GM23338 (cell line): ENCODE results near the gene KRTAP4-11. TPM values are rescaled to one million over a fixed set of nuclear protein-coding genes. Genes with fewer than 3 reads are reported as not detected.

Source experiments
- ATAC-seq: fragments of 200-7000 bp; cut with Tn5 transposase; 3 replicates; pipeline ENCODE4 v1.9.1; 2020
- DNase-seq: peaks from one replicate; pipeline ENCODE4 v3.0.0-alpha.2; 2015; ENCODE audit warnings: low spot score
- H2AFZ ChIP-seq: fragments of 200-600 bp; sonication (generic); 2 replicates; pipeline ENCODE4 v1.8.0; 2016; ENCODE audit warnings: antibody characterized with exemption, mild to moderate bottlenecking, moderate library complexity
- H3F3A ChIP-seq: fragments of 200-600 bp; sonication (generic); replicated peaks from 2 replicates; pipeline ENCODE4 v1.8.0; 2017; ENCODE audit warnings: antibody characterized with exemption, mixed run types, low read depth
- H3K27ac ChIP-seq: fragments of 200-600 bp; sonication (generic); 2 replicates; pipeline ENCODE4 v1.6.1; 2016; ENCODE audit warnings: low read depth
- H3K27me3 ChIP-seq: fragments of 200-600 bp; sonication (generic); 2 replicates; pipeline ENCODE4 v1.8.0; 2016; ENCODE audit warnings: mild to moderate bottlenecking, mixed run types, moderate library complexity; ENCODE audit not compliant: insufficient read depth
- H3K36me3 ChIP-seq: fragments of 200-600 bp; sonication (generic); 2 replicates; pipeline ENCODE4 v1.8.0; 2016; ENCODE audit warnings: mild to moderate bottlenecking; ENCODE audit not compliant: insufficient read depth
- H3K4me1 ChIP-seq: fragments of 200-600 bp; sonication (generic); 2 replicates; pipeline ENCODE4 v1.8.0; 2016; ENCODE audit warnings: mild to moderate bottlenecking, moderate library complexity; ENCODE audit not compliant: insufficient read depth
- H3K4me2 ChIP-seq: fragments of 200-600 bp; sonication (generic); 2 replicates; pipeline ENCODE4 v1.7.1; 2017; ENCODE audit warnings: mixed run types
- H3K4me3 ChIP-seq: fragments of 200-600 bp; sonication (generic); 2 replicates; pipeline ENCODE4 v1.6.1; 2016; ENCODE audit warnings: mixed run types
- H3K79me2 ChIP-seq: fragments of 200-600 bp; sonication (generic); replicated peaks from 2 replicates; pipeline ENCODE4 v1.8.0; 2017; ENCODE audit warnings: mild to moderate bottlenecking; ENCODE audit not compliant: insufficient read depth
- H3K9me2 ChIP-seq: fragments of 200-600 bp; sonication (generic); 2 replicates; pipeline ENCODE4 v1.8.0; 2017; ENCODE audit not compliant: insufficient read depth
- H4K20me1 ChIP-seq: fragments of 200-600 bp; sonication (generic); replicated peaks from 2 replicates; pipeline ENCODE4 v1.8.0; 2017; ENCODE audit warnings: mild to moderate bottlenecking; ENCODE audit not compliant: insufficient read depth
- H3K27ac Mint-ChIP-seq: 2 replicates; pipeline ENCODE4 v1.8.0; 2020; ENCODE audit warnings: inconsistent platforms, mild to moderate bottlenecking, moderate library complexity, mixed read lengths
- H3K27me3 Mint-ChIP-seq: 3 replicates; pipeline ENCODE4 v1.8.0; 2022; ENCODE audit warnings: low read depth, mild to moderate bottlenecking, moderate library complexity, mixed read lengths, inconsistent platforms; ENCODE audit not compliant: insufficient read depth, poor library complexity
- H3K36me3 Mint-ChIP-seq: 3 replicates; pipeline ENCODE4 v1.8.0; 2021; ENCODE audit warnings: low read depth, mild to moderate bottlenecking, inconsistent platforms, moderate library complexity, mixed read lengths
- H3K4me1 Mint-ChIP-seq: 3 replicates; pipeline ENCODE4 v1.8.0; 2020; ENCODE audit warnings: mild to moderate bottlenecking, inconsistent platforms, mixed read lengths
- H3K4me3 Mint-ChIP-seq: 3 replicates; pipeline ENCODE4 v1.8.0; 2021; ENCODE audit warnings: moderate library complexity, mild to moderate bottlenecking, inconsistent platforms, mixed read lengths
- H3K9me3 Mint-ChIP-seq: 3 replicates; pipeline ENCODE4 v1.8.0; 2020; ENCODE audit warnings: moderate library complexity, mild to moderate bottlenecking, inconsistent platforms, mixed read lengths
- CREB1 ChIP-seq: fragments of 250-450 bp; sonication (Bioruptor Pico); IDR thresholded peaks from 2 replicates; pipeline ENCODE4 v1.5.0; 2020; ENCODE audit warnings: low read depth, mild to moderate bottlenecking, moderate library complexity
- EZH2 ChIP-seq: fragments of 200-600 bp; sonication (generic); IDR thresholded peaks from one replicate; pipeline ENCODE4 v1.8.0; 2017; ENCODE audit warnings: antibody characterized with exemption, mild to moderate bottlenecking, low read depth; ENCODE audit not compliant: unreplicated experiment
- EZH2phosphoT487 ChIP-seq: fragments of 200-600 bp; sonication (generic); IDR thresholded peaks from one replicate; pipeline ENCODE4 v1.8.1; 2018; ENCODE audit warnings: antibody characterized with exemption; ENCODE audit not compliant: unreplicated experiment
- JUNB ChIP-seq: IDR thresholded peaks from one replicate; pipeline ENCODE4 v1.6.1; 2016; ENCODE audit warnings: antibody characterized with exemption; ENCODE audit not compliant: unreplicated experiment
- NANOG ChIP-seq: IDR thresholded peaks from 2 replicates; pipeline ENCODE4 v1.6.1; 2016; ENCODE audit warnings: antibody characterized with exemption, borderline replicate concordance
- POLR2AphosphoS5 ChIP-seq: IDR thresholded peaks from 2 replicates; pipeline ENCODE4 v1.6.1; 2016; ENCODE audit warnings: antibody characterized with exemption, low read depth
- STAT1 ChIP-seq: IDR thresholded peaks from one replicate; pipeline ENCODE4 v1.6.1; 2016; ENCODE audit warnings: antibody characterized with exemption; ENCODE audit not compliant: unreplicated experiment
- ZNF114 ChIP-seq: fragments of 250-450 bp; sonication (Bioruptor Pico); IDR thresholded peaks from 2 replicates; pipeline ENCODE4 v1.5.0; 2020; ENCODE audit warnings: mild to moderate bottlenecking, moderate library complexity
- ZNF331 ChIP-seq: fragments of 250-450 bp; sonication (Bioruptor Pico); IDR thresholded peaks from 2 replicates; pipeline ENCODE4 v1.5.0; 2020; ENCODE audit warnings: low read depth, mild to moderate bottlenecking, moderate library complexity
- polyA plus RNA-seq: library from polyadenylated mRNA; unstranded; fragments of >200 nt; fragmentation: Nextera tagmentation; extraction: Ambion mirVana; gene quantifications from 2 replicates; pipeline ENCODE4 v1.2.1, GENCODE V29; 2016
- total RNA-seq: library from RNA; depleted of rRNA; stranded (reverse); fragments of >200 nt; shearing (Covaris generic); gene quantifications from 2 replicates; pipeline ENCODE4 v1.2.3, GENCODE V29; 2014
- TF ChIP-seq, protein P1 (sequence below): IDR thresholded peaks from one replicate; pipeline ENCODE4 v1.6.1; 2018; ENCODE audit warnings: antibody characterized with exemption; ENCODE audit not compliant: unreplicated experiment
- TF ChIP-seq, protein P2 (sequence below): IDR thresholded peaks from 2 replicates; pipeline ENCODE4 v1.6.1; 2016; ENCODE audit warnings: antibody characterized with exemption
- TF ChIP-seq, protein P3 (sequence below), 2 experiments: fragments of 200-600 bp in 1 of 2; sonication (generic) in 1 of 2; conservative IDR thresholded peaks; 2 replicates each; pipeline versions ENCODE4 v1.5.1 to v1.6.1; 2016 to 2017; ENCODE audit warnings: antibody characterized with exemption in 2 of 2, low read depth in 2 of 2, mild to moderate bottlenecking in 2 of 2, moderate library complexity in 1 of 2
- TF ChIP-seq, protein P4 (sequence below): fragments of 250-450 bp; sonication (Bioruptor Pico); IDR thresholded peaks from 2 replicates; pipeline ENCODE4 v1.5.0; 2020; ENCODE audit warnings: mild to moderate bottlenecking, moderate library complexity

Gene KRTAP4-11
- total and polyA plus RNA-seq, 2 experiments from 2014 or later, result not detected

DNA sequence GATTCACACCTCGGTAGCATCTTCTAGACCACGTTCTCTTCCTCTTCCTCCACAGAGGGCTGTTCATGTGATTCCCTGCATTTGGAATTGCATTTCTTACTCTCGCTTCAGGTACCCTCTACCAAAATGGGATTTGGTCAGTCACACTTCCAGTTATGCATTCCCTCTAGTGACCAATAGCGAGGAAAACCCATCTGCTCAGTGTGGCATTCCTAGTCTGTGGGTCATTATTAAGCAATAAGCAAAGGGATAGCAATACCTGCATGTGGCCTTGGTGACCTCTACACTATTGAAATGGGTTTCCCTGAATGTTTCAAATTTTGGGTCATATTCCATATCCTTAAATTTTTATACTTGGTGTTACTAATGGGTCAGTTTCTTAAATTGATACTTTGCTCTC lies 31.9 kb upstream of the KRTAP4-11 start:
- no peaks in the 10 kb centered on the region for H3K36me3 ChIP-seq
- no peak overlapping the region for H2AFZ ChIP-seq
- H3K27ac ChIP-seq, result no peak overlapping the region
- DNase-seq (no peak), ATAC-seq (no peak)
- Mint-ChIP-seq H3K27ac (no peak overlapping the region), H3K36me3 (no peaks in the 10 kb centered on the region), H3K9me3 (no peaks in the 10 kb centered on the region), H3K4me3 (no peak overlapping the region), H3K4me1 (peaks cover 3% of the 10 kb centered on the region; the same call in 2 of the 3 replicates), H3K27me3 (peaks cover 5% of the 10 kb centered on the region)
- H3K27me3 ChIP-seq, result no peaks in the 10 kb centered on the region
- H3F3A ChIP-seq, result no peaks in the 10 kb centered on the region
- H4K20me1 ChIP-seq, result no peaks in the 10 kb centered on the region
- no peak overlapping the region for H3K4me3 ChIP-seq
- TF ChIP-seq, protein P1, sequence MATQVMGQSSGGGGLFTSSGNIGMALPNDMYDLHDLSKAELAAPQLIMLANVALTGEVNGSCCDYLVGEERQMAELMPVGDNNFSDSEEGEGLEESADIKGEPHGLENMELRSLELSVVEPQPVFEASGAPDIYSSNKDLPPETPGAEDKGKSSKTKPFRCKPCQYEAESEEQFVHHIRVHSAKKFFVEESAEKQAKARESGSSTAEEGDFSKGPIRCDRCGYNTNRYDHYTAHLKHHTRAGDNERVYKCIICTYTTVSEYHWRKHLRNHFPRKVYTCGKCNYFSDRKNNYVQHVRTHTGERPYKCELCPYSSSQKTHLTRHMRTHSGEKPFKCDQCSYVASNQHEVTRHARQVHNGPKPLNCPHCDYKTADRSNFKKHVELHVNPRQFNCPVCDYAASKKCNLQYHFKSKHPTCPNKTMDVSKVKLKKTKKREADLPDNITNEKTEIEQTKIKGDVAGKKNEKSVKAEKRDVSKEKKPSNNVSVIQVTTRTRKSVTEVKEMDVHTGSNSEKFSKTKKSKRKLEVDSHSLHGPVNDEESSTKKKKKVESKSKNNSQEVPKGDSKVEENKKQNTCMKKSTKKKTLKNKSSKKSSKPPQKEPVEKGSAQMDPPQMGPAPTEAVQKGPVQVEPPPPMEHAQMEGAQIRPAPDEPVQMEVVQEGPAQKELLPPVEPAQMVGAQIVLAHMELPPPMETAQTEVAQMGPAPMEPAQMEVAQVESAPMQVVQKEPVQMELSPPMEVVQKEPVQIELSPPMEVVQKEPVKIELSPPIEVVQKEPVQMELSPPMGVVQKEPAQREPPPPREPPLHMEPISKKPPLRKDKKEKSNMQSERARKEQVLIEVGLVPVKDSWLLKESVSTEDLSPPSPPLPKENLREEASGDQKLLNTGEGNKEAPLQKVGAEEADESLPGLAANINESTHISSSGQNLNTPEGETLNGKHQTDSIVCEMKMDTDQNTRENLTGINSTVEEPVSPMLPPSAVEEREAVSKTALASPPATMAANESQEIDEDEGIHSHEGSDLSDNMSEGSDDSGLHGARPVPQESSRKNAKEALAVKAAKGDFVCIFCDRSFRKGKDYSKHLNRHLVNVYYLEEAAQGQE, result no peak
- TF ChIP-seq, protein P2, sequence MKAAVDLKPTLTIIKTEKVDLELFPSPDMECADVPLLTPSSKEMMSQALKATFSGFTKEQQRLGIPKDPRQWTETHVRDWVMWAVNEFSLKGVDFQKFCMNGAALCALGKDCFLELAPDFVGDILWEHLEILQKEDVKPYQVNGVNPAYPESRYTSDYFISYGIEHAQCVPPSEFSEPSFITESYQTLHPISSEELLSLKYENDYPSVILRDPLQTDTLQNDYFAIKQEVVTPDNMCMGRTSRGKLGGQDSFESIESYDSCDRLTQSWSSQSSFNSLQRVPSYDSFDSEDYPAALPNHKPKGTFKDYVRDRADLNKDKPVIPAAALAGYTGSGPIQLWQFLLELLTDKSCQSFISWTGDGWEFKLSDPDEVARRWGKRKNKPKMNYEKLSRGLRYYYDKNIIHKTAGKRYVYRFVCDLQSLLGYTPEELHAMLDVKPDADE, result no peak
- TF ChIP-seq, protein P3, sequence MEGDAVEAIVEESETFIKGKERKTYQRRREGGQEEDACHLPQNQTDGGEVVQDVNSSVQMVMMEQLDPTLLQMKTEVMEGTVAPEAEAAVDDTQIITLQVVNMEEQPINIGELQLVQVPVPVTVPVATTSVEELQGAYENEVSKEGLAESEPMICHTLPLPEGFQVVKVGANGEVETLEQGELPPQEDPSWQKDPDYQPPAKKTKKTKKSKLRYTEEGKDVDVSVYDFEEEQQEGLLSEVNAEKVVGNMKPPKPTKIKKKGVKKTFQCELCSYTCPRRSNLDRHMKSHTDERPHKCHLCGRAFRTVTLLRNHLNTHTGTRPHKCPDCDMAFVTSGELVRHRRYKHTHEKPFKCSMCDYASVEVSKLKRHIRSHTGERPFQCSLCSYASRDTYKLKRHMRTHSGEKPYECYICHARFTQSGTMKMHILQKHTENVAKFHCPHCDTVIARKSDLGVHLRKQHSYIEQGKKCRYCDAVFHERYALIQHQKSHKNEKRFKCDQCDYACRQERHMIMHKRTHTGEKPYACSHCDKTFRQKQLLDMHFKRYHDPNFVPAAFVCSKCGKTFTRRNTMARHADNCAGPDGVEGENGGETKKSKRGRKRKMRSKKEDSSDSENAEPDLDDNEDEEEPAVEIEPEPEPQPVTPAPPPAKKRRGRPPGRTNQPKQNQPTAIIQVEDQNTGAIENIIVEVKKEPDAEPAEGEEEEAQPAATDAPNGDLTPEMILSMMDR (conservative IDR thresholded peaks at IDR 0.05; ENCODE audit: low read depth in 2 of 2), result no peak
- TF ChIP-seq EZH2phosphoT487 (no peak), ZNF114 (CRISPR knock-in tag) (no peak), NANOG (no peak), CREB1 (CRISPR knock-in tag) (no peak), POLR2AphosphoS5 (no peak), ZNF331 (CRISPR knock-in tag) (no peak), JUNB (no peak), STAT1 (no peak), EZH2 (no peak)
- TF ChIP-seq, protein P4, sequence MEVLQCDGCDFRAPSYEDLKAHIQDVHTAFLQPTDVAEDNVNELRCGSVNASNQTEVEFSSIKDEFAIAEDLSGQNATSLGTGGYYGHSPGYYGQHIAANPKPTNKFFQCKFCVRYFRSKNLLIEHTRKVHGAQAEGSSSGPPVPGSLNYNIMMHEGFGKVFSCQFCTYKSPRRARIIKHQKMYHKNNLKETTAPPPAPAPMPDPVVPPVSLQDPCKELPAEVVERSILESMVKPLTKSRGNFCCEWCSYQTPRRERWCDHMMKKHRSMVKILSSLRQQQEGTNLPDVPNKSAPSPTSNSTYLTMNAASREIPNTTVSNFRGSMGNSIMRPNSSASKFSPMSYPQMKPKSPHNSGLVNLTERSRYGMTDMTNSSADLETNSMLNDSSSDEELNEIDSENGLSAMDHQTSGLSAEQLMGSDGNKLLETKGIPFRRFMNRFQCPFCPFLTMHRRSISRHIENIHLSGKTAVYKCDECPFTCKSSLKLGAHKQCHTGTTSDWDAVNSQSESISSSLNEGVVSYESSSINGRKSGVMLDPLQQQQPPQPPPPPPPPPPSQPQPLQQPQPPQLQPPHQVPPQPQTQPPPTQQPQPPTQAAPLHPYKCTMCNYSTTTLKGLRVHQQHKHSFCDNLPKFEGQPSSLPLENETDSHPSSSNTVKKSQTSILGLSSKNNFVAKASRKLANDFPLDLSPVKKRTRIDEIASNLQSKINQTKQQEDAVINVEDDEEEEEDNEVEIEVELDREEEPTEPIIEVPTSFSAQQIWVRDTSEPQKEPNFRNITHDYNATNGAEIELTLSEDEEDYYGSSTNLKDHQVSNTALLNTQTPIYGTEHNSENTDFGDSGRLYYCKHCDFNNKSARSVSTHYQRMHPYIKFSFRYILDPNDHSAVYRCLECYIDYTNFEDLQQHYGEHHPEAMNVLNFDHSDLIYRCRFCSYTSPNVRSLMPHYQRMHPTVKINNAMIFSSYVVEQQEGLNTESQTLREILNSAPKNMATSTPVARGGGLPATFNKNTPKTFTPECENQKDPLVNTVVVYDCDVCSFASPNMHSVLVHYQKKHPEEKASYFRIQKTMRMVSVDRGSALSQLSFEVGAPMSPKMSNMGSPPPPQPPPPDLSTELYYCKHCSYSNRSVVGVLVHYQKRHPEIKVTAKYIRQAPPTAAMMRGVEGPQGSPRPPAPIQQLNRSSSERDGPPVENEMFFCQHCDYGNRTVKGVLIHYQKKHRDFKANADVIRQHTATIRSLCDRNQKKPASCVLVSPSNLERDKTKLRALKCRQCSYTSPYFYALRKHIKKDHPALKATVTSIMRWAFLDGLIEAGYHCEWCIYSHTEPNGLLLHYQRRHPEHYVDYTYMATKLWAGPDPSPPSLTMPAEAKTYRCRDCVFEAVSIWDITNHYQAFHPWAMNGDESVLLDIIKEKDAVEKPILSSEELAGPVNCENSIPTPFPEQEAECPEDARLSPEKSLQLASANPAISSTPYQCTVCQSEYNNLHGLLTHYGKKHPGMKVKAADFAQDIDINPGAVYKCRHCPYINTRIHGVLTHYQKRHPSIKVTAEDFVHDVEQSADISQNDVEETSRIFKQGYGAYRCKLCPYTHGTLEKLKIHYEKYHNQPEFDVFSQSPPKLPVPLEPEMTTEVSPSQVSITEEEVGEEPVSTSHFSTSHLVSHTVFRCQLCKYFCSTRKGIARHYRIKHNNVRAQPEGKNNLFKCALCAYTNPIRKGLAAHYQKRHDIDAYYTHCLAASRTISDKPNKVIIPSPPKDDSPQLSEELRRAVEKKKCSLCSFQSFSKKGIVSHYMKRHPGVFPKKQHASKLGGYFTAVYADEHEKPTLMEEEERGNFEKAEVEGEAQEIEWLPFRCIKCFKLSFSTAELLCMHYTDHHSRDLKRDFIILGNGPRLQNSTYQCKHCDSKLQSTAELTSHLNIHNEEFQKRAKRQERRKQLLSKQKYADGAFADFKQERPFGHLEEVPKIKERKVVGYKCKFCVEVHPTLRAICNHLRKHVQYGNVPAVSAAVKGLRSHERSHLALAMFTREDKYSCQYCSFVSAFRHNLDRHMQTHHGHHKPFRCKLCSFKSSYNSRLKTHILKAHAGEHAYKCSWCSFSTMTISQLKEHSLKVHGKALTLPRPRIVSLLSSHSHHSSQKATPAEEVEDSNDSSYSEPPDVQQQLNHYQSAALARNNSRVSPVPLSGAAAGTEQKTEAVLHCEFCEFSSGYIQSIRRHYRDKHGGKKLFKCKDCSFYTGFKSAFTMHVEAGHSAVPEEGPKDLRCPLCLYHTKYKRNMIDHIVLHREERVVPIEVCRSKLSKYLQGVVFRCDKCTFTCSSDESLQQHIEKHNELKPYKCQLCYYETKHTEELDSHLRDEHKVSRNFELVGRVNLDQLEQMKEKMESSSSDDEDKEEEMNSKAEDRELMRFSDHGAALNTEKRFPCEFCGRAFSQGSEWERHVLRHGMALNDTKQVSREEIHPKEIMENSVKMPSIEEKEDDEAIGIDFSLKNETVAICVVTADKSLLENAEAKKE, result no peak
- H3K4me2 ChIP-seq, result no peak overlapping the region
- H3K9me2 ChIP-seq, result no peaks in the 10 kb centered on the region
- 0 out of 2 replicates have a peak, but pooled peaks cover 3% of the 10 kb centered on the region for H3K4me1 ChIP-seq
- H3K79me2 ChIP-seq, result no peaks in the 10 kb centered on the region
